ENCODE measurements around the gene CFL1.
A peak's percentile ranks its signal among the peaks of the same experiment; 100 is the strongest.

Gene CFL1

DNA sequence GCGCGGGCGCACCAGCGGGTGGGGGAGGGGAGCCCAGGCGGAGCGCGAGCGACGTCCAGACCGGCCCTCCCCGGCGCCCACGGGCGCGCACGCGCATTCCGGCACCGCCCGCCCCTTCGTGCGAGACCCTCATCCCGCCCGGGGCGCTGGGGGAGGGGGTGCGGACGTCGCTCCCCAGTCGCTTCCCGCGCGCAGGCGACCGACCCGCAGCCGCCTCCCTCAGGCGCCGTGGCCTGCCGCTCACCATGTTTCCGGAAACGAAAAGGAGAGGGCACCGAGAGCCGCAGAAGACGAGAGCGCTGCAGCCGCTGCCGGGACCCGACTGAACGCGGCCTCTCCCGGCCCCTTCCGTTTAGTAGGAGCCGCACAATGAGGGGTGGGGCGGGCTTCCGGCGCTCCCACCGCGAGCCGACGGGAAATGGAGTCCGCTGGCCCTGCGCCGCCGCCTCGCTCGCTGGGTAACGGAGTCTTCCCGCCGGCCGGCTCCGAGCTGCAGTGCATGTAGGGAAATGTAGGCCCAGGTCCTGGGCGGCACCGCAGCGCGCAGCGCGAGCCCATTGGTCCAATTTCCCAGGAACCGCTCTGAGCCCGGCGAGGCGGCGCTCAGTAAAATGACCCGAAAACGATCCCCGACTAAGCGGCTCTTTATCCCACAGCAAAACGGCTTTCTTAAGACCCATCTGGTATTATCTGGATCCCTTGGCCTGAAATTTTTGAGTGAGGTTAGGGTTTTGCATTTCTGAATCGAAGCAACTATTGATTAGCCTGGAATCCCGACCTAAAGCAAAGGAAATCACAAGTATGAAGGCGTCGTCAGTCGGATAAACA is at the start of gene CFL1:
CFL1 (minus strand) TSS at position 328 of the 828 bp plus-strand sequence; CDS start at position 247, 81 bp downstream.
- peak; percentile 98 for DNase-seq

- no peak for DNase-seq
These were observed 48.6 kb upstream of the CFL1 start for GRCh38 chr11:65906602-65907001.

- DNase-seq: no peak
These were observed 45.7 kb upstream of the CFL1 start for GRCh38 chr11:65903715-65904114.

- no peak for DNase-seq
These were observed 45.1 kb upstream of the CFL1 start for GRCh38 chr11:65903068-65903481.

- no peak for DNase-seq
These were observed 42.9 kb upstream of the CFL1 start for GRCh38 chr11:65900899-65901180.

GRCh38 chr11:65900125-65900898 is 42.3 kb upstream of the CFL1 start, which contains the start of gene FOSL1:
TSS of gene FOSL1 (minus strand) at chr11:65900388. CDS start at chr11:65900339, 49 bp downstream.
- DNase-seq: peak; percentile 97

- DNase-seq: peak; percentile 55
These were observed 41.6 kb upstream of the CFL1 start for GRCh38 chr11:65899356-65900124.

- DNase-seq: no peak
These were observed 40.8 kb upstream of the CFL1 start for GRCh38 chr11:65898656-65899355.

DNA sequence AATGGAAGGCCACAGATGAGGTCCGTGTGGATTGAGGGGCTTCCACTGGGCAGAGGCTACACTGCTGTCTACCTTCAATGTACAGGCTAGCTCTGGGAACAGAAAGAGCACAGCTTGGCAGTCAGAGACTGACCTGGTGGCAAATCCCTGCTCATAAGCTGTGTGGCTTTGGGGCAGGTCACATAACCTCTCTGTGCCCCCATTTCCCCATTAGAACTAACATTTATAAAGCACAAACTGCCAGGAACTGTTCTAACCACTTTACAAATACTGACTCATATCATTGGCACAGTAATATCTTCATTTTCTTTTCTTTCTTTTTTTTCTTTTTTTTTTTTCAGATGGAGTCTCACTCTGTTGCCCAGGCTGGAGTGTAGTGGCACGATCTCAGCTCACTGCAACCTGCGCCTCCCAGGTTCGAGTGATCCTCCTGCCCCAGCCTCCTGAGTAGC is 39.1 kb upstream of the CFL1 start:
- DNase-seq: no peak

DNA sequence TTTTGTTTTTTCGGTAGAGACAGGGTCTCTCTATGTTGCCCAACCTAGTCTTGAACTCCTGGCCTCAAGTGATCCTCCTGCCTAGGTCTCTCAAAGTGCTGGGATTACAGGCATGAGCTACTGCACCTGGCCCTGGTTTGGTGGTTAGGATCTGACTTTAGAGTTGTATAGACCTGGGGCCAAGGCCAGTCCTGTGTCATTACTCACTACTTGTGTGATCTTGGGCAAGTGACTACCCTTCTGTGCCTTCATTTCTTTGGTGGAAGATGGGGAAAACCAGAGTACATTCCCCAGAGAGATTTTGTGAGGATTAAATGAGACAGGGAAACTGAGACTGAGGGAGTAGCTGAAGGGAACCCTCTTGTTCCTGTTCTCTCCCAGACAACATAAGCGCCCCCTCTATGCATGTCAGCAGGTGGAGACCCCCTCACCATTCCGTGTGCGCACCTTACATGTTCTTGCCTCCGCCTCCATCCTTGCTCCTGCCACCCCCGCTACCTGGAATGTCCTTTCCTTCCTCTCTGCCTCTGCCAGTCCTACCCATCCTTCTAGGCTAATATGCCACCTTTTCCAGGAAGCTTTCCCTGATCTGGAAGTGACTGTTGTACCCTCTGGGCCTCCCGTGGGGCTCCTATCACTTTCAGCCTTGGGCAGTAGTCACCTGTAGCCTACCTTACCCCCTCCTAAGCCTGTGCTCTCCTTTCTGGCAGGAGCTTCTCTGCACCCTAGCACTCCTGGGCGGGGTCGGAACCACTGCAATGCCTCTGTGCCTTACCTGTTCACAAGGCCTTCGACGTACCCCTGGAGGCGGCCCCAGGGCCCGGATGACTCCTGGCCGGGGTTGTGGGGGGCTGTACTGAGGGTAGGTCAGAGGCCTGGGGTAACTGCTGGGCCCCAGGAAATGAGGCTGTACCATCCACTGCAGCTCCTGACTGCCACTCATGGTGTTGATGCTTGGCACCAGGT is 38.3 kb upstream of the CFL1 start:
- no peak for DNase-seq

DNA sequence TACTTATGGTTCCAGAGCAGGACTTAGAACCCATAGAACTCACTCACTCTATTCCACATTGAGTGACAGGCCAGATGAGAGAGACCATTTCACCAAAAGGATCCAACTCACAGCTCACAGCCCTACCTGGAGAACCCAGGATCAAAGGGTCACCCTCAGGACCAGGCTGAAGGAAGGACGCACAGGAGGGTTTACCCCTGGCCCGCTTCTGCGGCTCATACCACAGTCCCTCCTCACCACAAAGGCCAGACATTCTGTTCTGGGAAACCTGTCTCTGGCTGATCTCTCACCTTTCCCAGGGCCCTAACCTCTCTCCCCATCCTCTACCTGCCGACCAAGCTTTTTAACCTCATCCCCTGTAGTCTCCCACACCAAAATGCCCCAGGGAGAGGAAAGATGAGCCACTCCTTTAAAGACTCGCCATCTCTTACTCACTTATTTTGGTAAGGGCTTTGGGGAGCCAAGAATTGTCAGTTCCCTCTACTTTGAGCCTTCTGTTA is 37.6 kb upstream of the CFL1 start:
- DNase-seq: no peak

GRCh38 chr11:65894034-65894591 is 36.1 kb upstream of the CFL1 start:
- DNase-seq: peak; percentile 59

GRCh38 chr11:65892661-65893317 is 34.8 kb upstream of the CFL1 start:
- DNase-seq: no peak

DNA sequence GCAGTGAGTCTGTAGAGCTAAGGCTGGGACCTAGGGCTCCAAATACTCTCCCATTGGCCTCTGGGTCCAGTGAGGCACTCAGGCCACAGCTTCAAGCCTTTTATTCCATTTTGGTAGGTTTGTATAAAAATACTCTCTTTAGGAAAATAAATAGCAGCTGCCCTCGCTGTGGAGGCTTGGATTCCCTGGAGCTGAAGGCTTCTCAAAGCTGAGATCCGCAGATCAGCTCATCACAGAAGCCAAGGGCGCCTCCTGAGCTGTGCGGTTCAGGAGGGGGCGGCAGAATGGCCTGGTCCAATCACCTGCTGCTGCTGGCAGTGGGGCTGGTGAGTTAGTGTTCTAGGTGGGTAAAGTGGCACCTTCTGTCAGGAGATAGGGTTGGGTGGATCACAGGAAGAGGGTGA is 34.2 kb upstream of the CFL1 start:
- DNase-seq: peak; percentile 49

DNA sequence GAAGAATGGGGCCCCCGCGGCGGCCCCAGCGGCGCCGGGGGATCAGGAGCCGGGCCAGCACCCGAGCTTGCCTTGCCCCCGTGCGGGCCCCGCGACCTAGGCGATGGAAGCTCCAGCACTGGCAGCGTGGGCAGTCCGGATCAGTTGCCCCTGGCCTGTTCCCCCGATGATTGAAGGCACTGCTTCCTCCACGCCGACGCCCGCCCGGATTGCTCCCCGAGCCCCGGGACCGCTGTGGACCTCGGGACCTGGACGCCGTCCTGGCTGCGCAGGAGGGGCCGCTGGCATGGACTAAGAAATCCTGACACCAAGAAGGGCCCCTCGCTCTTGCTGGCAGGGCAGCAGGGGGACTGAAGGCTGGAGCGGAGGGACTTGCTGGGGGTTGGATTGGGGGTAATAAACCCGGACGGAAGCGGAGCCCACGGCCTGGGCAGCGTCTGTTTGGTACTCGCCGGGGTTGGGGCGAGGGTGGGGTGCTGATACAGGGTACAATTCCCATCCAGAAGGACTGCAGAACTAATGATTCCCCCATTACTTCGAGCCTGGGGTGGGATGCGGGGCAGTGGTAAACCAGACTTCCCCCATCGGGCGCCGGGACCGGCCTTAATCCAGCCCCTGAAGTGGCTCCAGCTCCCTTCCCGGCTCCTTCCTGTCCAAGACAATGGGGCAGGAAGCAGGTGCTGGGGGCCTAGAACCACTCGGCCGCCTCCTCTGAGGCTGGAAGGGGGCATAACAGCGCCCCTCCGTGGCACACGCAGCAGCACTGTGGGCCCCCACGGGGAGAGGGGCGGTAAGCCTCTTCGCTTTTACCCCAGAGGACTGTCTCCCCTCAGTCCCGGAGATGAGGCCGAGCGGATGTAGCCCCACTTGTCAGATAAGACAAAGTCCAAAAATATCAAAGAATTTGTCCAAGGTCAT is 33.5 kb upstream of the CFL1 start:
- peak; percentile 43 for DNase-seq

GRCh38 chr11:65890324-65891218 is 32.6 kb upstream of the CFL1 start, which contains the start of gene CCDC85B:
TSS of gene CCDC85B (plus strand) at chr11:65890673. CDS start at chr11:65890784, 111 bp downstream.
- DNase-seq: peak; percentile 98

DNA sequence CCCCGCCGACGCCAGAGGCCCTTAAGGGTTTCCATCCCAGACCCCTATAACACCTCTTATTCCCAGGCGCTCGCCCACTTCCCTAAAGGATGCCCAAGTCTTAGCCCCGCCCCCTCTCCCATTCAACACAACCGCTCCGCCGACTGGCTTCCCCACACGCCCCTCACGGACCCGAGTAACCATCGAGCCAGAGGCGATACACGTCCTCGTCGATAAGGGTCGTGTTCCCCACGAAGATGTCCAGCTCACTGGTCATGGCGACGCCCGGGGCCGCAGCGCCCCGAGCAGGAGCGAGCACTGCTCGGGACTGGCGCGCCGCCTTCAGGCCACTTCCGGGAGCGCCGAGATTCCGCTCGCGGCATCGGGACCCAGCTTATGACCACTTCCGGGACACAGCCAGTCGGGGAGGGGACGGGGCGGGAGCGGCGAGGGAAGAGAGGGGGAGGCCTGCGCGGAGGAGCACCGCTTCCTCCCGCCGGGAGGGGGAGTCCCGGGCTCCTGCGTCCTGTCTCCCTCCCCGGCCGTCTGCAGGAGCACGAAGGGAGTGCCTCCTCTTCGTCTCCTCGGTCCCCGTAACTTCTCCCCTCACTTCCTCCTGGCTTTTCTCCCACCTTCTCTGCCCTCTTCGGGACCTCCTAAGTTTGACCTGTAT is 30.3 kb upstream of the CFL1 start, which contains the start of gene FIBP:
FIBP (minus strand) TSS at position 309 of the 652 bp plus-strand sequence; CDS start at position 256, 53 bp downstream.
- DNase-seq: peak; percentile 96

Measured in CD4-positive, alpha-beta T cell treated with Interleukin-21 for 1 hour (primary cell).